Calu3 (cell line): ENCODE data around the gene ERV3-1. TPM values are rescaled to one million over a fixed set of nuclear protein-coding genes. Genes with fewer than 3 reads are reported as not detected.

Experiments
- BruUV-seq: library from RNA; stranded (reverse); fragments of 400-500 nt; replicated peaks from 2 replicates; lab custom pipeline; 2021; lab: Mats Ljungman, UMichigan
- CTCF ChIA-PET: fragments of 300-600 bp; sonication (Branson Sonifier 250); formaldehyde crosslinking; loops from one replicate; lab custom pipeline; 2022; ENCODE audit warnings: antibody characterized with exemption; lab: Charles Lee
- DNase-seq: peaks from one replicate; pipeline ENCODE4 v3.0.0; 2022
- H3K27ac Mint-ChIP-seq: one replicate; pipeline ENCODE4 v1.8.0; 2022; ENCODE audit warnings: mixed read lengths; ENCODE audit not compliant: unreplicated experiment
- H3K27me3 Mint-ChIP-seq: one replicate; pipeline ENCODE4 v1.8.0; 2022; ENCODE audit warnings: mixed read lengths; ENCODE audit not compliant: unreplicated experiment
- H3K36me3 Mint-ChIP-seq: one replicate; pipeline ENCODE4 v1.8.0; 2022; ENCODE audit warnings: mild to moderate bottlenecking, moderate library complexity, mixed read lengths; ENCODE audit not compliant: insufficient read depth, unreplicated experiment
- H3K4me1 Mint-ChIP-seq: one replicate; pipeline ENCODE4 v1.8.0; 2022; ENCODE audit warnings: mild to moderate bottlenecking, low read depth, mixed read lengths; ENCODE audit not compliant: unreplicated experiment
- H3K4me3 Mint-ChIP-seq: one replicate; pipeline ENCODE4 v1.8.0; 2022; ENCODE audit warnings: mild to moderate bottlenecking, low read depth, moderate library complexity, mixed read lengths; ENCODE audit not compliant: unreplicated experiment
- H3K9me3 Mint-ChIP-seq: one replicate; pipeline ENCODE4 v1.8.0; 2022; ENCODE audit warnings: low read depth, mixed read lengths; ENCODE audit not compliant: unreplicated experiment
- CTCF ChIP-seq: fragments of 200-600 bp; IDR thresholded peaks from one replicate; pipeline ENCODE4 v1.8.0; 2022; ENCODE audit warnings: antibody characterized with exemption; ENCODE audit not compliant: unreplicated experiment
- intact Hi-C: fragments of 100-400 bp; cut with micrococcal nuclease; formaldehyde crosslinking; loops from one replicate; pipeline ENCODE4 v1.10.0; 2022; ENCODE audit not compliant: unreplicated experiment
- total RNA-seq: library from RNA; stranded (reverse); gene quantifications from 2 replicates; pipeline ENCODE4 v1.2.3, GENCODE V29; 2022

ERV3-1 gene
- total RNA-seq, 1 experiment from 2014 or later, result 7.2 TPM

GRCh38 chr7:64990216-64990615 lies 16.3 kb downstream of the ERV3-1 start:
- no TSS peak for BruUV-seq
- H3K27me3 Mint-ChIP-seq, result no peaks in the 10 kb centered on the region
- no peaks in the 10 kb centered on the region for H3K36me3 Mint-ChIP-seq
- peaks cover 21% of the 10 kb centered on the region for H3K9me3 Mint-ChIP-seq
- CTCF ChIA-PET, result no interaction called here
- no peak for TF ChIP-seq CTCF
- intact Hi-C loops, result no loop called here
- H3K27ac Mint-ChIP-seq, result no peak overlapping the region
- no peak for DNase-seq
- no peak overlapping the region for H3K4me3 Mint-ChIP-seq
- no peaks in the 10 kb centered on the region for H3K4me1 Mint-ChIP-seq

GRCh38 chr7:64978497-64979203 lies 27.8 kb downstream of the ERV3-1 start:
- intact Hi-C loops, result no loop called here

GRCh38 chr7:64965594-64965993 lies 40.9 kb downstream of the ERV3-1 start:
- Mint-ChIP-seq H3K4me1 (no peaks in the 10 kb centered on the region), H3K36me3 (no peaks in the 10 kb centered on the region), H3K9me3 (peaks cover 2% of the 10 kb centered on the region), H3K27me3 (no peaks in the 10 kb centered on the region), H3K27ac (no peak overlapping the region), H3K4me3 (no peak overlapping the region)
- intact Hi-C loops, result no loop called here
- BruUV-seq, result no TSS peak
- no peak for TF ChIP-seq CTCF
- no peak for DNase-seq
- CTCF ChIA-PET, result no interaction called here

More at GRCh38 chr7:64978497-64979203, 27.8 kb downstream of the ERV3-1 start:
- Mint-ChIP-seq H3K4me1 (no peaks in the 10 kb centered on the region), H3K27me3 (no peaks in the 10 kb centered on the region), H3K4me3 (no peak overlapping the region), H3K27ac (no peak overlapping the region), H3K9me3 (peaks cover 6% of the 10 kb centered on the region), H3K36me3 (no peaks in the 10 kb centered on the region)
- DNase-seq, result no peak
- no peak for TF ChIP-seq CTCF
- no TSS peak for BruUV-seq
- CTCF ChIA-PET, result no interaction called here

- no peak overlapping the region for H3K27ac Mint-ChIP-seq
- BruUV-seq, result no TSS peak
- H3K27me3 Mint-ChIP-seq, result no peaks in the 10 kb centered on the region
- no peak for TF ChIP-seq CTCF
- H3K4me1 Mint-ChIP-seq, result no peaks in the 10 kb centered on the region
- H3K36me3 Mint-ChIP-seq, result no peaks in the 10 kb centered on the region
- peaks cover 2% of the 10 kb centered on the region for H3K9me3 Mint-ChIP-seq
- CTCF ChIA-PET, result no interaction called here
- no peak for DNase-seq
- intact Hi-C loops, result no loop called here
- H3K4me3 Mint-ChIP-seq, result no peak overlapping the region
Measured at GRCh38 chr7:64959072-64959747, 47.3 kb downstream of the ERV3-1 start.
